ENCODE measurements around the gene MGMT. TPM values are rescaled to one million over a fixed set of nuclear protein-coding genes. Genes with fewer than 3 reads are reported as not detected.
"Not testable (repeated sequence)": the region's sequence is repeated elsewhere in the genome, so short reads cannot be mapped to it uniquely, and the experiment has no call there.

Gene MGMT
- total RNA-seq = 5.7 and 7.7 TPM in 2 replicates

DNA sequence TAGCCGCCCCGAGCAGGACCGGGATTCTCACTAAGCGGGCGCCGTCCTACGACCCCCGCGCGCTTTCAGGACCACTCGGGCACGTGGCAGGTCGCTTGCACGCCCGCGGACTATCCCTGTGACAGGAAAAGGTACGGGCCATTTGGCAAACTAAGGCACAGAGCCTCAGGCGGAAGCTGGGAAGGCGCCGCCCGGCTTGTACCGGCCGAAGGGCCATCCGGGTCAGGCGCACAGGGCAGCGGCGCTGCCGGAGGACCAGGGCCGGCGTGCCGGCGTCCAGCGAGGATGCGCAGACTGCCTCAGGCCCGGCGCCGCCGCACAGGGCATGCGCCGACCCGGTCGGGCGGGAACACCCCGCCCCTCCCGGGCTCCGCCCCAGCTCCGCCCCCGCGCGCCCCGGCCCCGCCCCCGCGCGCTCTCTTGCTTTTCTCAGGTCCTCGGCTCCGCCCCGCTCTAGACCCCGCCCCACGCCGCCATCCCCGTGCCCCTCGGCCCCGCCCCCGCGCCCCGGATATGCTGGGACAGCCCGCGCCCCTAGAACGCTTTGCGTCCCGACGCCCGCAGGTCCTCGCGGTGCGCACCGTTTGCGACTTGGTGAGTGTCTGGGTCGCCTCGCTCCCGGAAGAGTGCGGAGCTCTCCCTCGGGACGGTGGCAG, at the start of gene MGMT:
MGMT (plus strand) TSS at position 539 of the 656 bp plus-strand sequence.
- DNase-seq (ENCODE audit: low read depth in 2 of 2) = peak; percentile 72 to 83

DNA sequence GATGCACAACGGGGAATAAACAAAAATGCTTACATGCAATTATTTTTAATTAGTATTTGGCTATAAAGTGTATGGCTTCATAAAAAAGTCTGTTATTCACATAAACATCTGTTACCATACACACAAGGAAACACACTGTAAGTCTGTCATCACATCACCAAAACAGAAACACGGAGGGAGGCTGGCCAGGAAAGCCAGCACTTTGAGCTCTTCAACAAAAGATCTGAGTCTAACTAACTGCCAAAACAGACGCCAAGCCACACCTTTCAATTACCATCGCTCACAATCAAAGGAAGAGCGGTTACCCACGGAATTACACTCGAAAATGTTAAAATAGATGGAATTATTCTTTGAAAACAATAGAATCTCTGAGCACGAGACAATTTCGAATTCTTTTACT, 49.2 kb upstream of the MGMT start:
- DNase-seq (ENCODE audit: low read depth in 2 of 2) = peak; percentile 38 to 94

GRCh38 chr10:129418496-129419225, 48.4 kb upstream of the MGMT start:
- no peak for DNase-seq (ENCODE audit: low read depth in 2 of 2)

GRCh38 chr10:129419397-129419796, 47.6 kb upstream of the MGMT start:
- DNase-seq (ENCODE audit: low read depth in 2 of 2) = no peak

- no peak for DNase-seq (ENCODE audit: low read depth in 2 of 2)
Measured at GRCh38 chr10:129421399-129422010, 45.5 kb upstream of the MGMT start.

DNA sequence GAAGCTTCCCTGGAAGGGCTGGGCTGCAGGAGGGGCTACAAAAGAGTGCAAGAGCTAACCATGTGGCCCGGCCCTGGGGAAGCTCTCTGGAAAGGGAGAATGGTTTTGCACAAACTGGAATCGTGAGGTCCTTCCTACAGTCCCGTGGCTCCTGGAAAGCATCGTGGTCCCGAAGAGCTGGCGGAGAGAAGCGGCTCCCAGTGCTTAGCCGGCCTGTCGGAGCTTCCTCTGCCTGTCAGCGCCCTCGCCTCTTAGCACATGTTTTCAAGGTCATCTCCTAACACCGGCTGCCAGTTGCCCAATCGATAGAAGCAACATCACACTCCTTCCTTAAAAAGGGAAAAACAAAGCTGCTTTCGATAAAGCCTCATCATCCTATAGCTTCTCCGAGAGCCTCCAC, 42.1 kb upstream of the MGMT start:
- no peak for DNase-seq (ENCODE audit: low read depth in 2 of 2)

DNA sequence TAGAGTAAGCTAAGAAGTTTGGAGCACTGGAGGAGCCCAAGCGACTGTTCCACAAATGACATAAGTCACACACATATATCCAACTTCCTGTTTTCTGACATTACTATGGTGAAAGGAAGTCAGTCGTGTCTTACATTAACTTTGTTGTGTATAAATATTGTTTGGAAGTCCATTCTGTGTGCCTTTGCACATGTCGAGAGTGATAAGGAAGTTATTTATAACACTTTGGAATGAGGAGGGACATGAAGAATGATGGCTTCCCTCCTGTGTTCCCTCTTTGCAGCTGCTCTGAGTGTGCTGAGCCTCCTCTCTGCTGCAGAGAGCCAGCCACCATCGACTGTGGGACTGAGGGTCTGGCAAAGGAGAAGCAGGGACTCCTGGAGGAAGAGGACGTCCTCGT, 40.4 kb upstream of the MGMT start:
- DNase-seq (ENCODE audit: low read depth in 2 of 2) = no peak

GRCh38 chr10:129433266-129433665, 33.8 kb upstream of the MGMT start:
- DNase-seq (ENCODE audit: low read depth in 2 of 2) = no peak

DNA sequence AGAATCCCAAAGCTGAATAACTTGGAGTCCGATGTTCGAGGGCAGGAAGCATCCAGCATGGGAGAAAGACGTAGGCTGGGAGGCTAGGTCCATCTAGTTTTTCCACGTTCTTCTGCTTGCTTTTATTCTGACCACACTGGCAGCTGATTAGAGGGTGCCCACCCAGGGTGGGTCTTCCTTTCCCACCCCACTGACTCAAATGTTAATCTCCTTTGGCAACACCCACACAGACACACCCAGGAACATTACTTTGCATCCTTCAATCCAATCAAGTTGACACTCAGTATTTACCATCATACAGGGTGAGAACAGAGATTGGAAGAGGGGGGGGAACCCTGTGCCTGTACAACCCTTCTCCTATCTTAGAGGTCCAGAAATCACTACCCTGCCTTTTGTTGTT, 31.3 kb upstream of the MGMT start:
- DNase-seq (ENCODE audit: low read depth in 2 of 2) = not testable (repeated sequence)

GRCh38 chr10:129438024-129438423, 29.0 kb upstream of the MGMT start:
- DNase-seq (ENCODE audit: low read depth in 2 of 2) = no peak

GRCh38 chr10:129440247-129440646, 26.8 kb upstream of the MGMT start:
- DNase-seq (ENCODE audit: low read depth in 2 of 2) = no peak

- no peak for DNase-seq (ENCODE audit: low read depth in 2 of 2)
Measured at GRCh38 chr10:129440722-129441316, 26.2 kb upstream of the MGMT start.

DNA sequence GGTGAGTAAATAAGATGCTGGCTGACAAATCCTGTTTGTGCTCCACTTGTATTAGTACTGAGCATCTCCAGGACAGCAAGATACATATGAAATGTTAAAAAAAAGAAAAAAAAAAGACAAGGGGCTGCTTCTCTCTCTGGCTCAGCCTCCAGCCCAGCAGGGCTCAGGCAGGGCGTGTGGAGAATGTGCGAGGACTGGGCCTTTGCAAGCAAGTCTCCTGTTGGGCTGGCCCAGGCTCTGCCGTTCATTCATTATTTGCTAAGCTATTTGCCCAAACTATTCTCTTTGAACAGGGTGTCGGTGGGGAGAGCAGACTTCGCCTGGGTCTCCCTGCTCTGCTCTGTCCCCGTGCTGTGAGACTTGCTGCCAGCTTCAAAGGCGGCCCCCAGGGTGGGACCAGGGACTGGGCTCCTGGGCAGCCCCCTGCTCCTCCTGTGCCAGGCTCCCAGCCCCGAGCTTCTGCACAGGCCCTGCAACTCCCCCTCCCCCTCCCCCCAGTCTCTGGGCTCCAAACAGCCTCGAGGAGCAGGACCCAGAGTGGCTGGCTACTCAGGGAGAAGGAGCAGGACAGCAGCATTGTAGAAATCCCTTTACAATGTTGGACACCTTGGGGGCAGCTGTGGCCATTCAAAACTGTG, 25.6 kb upstream of the MGMT start:
- DNase-seq (ENCODE audit: low read depth in 2 of 2) = no peak

- DNase-seq (ENCODE audit: low read depth in 2 of 2) = no peak
Measured at GRCh38 chr10:129442866-129443265, 24.2 kb upstream of the MGMT start.

- no peak for DNase-seq (ENCODE audit: low read depth in 2 of 2)
Measured at GRCh38 chr10:129444359-129444758, 22.7 kb upstream of the MGMT start.

- no peak for DNase-seq (ENCODE audit: low read depth in 2 of 2)
Measured at GRCh38 chr10:129445436-129446182, 21.4 kb upstream of the MGMT start.

GRCh38 chr10:129446183-129446581, 20.9 kb upstream of the MGMT start:
- DNase-seq (ENCODE audit: low read depth in 2 of 2) = no peak

DNA sequence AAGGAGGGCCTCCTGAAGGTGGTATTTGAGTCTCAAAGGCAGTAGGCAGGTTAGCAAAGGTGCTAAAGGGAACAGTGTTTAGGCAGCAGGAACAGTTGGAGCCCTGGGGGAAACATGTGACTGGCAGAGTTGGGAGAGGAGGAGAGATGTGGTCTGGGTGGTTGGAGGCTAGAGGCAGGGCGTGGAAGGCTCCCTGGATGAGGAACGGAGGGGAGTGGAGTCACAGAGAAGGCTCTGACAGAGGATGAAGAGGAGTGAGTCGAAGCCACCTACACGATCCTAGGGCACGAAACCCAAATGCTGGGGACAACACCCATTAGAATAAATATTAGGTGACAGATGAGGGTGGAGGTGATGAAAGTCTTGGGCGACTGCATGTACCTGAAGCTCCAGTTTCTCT, 19.6 kb upstream of the MGMT start:
- DNase-seq (ENCODE audit: low read depth in 2 of 2) = no peak

DNA sequence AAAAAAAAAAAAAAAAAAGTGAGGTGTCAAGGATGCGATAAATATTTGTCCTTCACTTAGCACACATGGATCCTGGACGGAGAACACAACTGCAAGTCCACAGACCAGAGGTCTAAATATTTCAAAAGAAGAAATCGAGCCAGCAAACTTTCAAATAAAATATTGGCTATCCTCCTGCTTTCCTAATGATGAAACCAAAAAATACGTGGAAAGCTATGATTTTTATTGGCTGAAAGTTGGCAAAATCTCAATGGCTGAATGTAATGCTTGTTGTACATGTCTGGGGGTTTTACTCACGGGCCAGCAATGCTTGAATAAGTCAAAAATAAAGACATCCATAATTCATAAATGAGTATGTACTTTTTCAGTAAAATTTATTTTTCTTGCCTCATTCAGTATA, 19.0 kb upstream of the MGMT start:
- DNase-seq (ENCODE audit: low read depth in 2 of 2) = no peak

GRCh38 chr10:129448539-129448938, 18.5 kb upstream of the MGMT start:
- no peak for DNase-seq (ENCODE audit: low read depth in 2 of 2)

- no peak for DNase-seq (ENCODE audit: low read depth in 2 of 2)
Measured at GRCh38 chr10:129449893-129450292, 17.1 kb upstream of the MGMT start.

Data from lung microvascular endothelial cell (primary cell).